HPDE6-E6E7 (cell line): ENCODE measurements around the gene HDAC2.

ENCODE experiments used
- DNase-seq: peaks from one replicate; pipeline ENCODE4 v3.0.0; 2011; ENCODE audit warnings: missing footprints; ENCODE audit errors: extremely low spot score

The HDAC2 gene

DNA sequence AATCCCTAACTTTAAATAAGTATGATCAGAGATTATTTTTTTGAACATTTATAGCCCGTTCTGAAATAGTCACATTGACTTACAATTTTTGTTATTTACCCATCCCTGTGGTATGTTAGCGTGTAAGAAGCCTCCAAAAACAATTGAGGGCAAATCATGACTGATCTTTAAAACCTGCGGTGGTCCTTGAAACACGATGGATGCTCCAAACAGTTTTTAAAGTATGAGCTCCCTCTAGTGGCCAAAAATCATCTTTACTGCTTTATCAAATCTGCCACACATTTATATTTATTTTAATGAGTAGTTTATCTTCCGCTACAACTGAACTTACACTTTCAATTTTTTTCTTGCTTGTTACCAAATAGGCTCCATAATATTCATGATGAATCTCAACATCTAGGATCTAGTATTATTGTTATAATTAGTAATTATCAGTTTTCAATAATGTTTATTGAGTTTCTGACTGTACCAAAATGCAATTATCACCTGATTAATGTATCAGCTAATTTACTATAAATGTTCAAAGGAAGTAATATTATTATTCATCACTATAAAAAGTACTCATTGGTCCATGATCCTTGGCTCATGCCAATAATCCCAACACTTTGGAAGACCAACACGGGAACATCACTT, 61.6 kb downstream of the HDAC2 start:
- DNase-seq, result no peak

DNA sequence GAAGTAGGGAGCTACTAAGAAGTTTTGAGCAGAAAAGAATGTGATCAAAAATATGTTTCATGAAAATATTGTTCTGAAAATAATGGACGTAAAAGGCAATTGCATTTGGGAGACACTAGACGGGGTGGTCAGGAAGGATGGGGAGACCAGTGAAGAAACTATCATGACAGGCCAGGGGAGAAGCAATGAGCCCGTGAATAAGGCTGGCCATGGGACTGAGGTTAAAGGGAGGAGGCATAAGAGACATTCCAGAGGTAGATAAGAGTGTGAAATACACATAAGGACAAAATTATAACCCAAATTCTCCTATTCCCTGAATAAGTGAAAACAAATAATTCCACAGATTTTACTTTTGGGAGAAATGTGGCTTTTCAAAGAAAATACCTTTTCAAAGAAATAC, 62.1 kb downstream of the HDAC2 start:
- no peak for DNase-seq

DNA sequence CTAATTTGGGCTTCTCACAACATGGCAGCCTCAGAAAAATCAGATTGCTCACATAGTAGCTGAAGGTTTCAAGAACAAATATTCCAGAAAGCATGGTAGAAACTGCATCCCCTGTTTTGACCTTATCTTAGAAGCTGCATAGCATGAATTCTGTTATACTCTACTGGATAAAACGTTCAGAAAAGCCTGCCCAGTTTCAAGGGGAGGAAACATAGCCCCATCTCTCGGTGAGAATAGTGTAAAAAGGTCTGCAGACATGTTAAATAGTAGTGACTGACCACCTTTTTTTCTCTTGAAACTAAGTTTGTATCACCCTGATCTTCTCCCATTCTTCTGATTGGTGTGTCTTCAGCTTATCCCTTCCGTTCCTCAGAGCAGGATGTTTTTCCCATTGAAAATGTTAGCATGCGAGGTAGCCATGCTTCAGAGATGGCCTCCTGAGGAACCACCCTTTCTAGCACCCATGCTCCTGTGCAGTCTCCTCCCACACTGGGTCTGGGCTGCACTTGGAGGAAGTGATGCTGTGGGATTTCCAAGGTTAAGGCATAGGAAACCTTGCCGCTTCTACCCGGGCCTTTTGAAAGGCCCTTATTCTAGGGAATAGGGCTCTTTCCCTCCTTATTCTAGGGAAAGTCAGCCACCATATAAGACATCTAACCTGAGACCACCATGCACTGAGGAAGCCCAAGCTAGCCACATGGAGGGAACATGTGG, 63.7 kb downstream of the HDAC2 start:
- no peak for DNase-seq

DNA sequence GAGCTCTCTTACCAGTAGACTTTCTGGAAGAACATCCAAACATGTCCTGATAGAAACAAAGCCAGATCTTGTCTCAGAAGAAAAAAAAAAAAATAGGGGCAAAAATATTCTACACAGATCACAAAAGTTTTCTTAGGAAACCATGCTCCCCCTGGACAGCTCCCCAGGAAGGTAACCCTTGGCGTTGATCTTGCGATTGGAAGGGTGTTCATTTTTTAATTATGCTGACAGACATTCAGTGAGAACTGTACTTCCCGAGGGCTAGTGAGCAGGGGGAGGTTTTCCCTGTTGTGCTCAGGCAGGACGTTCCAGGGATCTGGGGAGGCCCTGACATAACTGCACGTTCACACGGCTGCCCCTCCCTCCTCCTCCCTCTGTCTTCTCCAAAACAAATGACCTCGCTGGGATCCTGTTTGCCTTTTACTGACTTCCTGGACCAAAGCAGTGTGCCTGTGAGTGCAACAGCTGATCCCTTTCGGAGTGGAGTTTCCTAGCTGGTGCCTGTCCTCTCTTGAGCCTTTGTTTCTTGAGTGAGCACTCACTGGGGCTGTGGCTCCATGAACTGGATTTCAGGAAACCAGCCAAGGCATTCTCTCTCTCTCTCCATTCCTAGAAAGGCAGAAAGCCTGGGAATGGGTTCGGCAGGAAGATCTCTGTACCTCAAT, 67.2 kb downstream of the HDAC2 start:
- DNase-seq, result no peak

DNA sequence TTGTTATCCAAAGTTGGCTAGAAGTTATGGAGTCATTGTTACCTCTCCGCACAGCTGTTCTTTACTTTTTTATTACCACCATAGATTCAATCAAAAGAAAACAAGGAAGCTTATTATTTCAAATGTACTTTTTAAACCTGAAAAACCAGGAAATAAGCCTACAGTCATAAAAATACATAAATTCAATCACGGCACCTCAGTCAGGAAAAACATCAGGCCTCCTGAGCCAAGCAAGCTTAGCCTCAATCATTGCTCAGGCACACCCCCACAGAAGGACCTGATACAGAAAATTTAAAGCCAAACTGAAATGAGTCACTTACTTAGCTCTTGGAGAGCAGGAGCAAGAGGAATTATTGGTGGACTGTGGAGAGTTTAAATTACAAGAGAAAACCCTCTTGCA, 69.5 kb downstream of the HDAC2 start:
- no peak for DNase-seq

DNA sequence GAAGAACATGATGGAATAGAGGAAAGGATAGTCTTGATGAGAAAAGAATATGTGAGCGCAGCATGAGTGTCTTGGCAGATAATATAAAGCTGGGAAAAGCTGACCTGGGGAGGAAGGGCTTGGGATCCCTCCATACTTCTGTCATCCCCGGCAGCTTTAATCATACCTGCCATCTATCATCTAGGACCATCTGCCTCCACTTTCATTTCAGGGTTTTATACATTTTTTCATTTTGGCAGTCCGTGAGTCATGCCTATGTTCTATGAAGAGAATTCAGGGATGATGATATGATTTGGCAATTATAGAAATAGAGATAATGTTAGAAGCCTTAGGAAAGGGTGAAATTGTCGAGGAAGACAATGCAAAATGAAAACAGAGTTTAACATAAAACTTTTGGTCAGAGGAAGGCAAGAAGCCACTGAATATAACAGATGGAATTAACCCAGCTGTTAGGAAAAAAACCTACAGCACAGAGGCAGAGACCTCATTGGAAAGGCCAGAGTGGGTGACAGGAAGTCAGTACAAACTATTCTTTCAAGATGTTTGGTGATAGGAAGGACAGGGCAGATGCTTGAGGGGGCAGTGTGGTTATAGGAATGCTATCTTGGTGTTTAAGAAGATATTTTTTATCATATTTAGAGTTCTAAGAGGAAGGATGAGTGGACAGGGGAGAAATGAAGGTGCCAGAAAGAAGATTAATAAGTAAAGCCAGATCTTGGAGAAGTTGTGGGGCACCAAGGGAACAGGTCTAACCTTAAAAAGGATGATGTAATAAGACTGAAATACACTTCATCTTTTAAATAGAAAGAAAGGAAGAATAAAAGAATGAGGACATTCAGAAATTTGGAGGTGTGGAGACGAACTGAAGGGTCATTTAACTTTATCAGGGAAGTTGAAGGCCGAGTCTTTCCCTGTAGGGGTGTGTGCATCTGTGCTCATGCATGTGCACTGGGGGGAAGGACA, 76.0 kb downstream of the HDAC2 start:
- DNase-seq, result no peak

DNA sequence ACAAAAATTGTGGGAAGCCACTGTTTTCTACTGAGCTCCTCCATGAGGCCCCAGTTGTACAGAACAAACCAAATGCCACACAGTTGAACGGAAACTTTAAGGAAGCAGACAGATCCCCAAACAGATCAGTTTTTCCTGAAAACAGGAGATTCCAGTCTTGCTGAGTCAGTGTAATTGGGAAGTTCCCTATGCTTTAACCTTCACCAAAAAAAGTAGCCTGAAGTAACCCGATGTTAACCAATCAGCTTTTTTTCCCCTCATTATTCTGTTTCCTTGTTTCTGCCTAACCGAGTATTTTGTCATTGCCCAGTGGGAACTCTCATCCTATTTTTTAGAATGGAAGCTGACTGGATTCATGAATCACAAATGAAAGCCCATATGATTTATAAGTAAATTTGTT, 77.1 kb downstream of the HDAC2 start:
- DNase-seq, result no peak

DNA sequence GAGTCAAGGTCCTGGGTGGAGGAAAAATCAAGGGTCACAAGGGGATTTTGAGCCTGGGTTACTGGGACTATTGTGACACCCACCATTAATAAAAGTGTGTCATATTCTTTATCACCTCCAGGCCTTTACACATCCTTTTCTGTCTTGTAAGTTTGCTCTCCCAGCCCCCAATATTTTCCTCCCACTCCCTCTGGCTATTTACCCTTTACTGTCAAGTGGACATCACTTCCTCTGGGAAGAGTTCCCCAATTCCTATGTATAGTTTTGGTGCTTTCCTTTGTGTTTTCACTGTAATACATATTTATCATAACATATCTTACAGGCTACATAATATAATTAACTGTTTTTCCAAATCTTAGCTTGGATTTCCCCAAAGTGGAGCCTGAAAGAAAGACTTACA, 77.5 kb downstream of the HDAC2 start:
- no peak for DNase-seq

DNA sequence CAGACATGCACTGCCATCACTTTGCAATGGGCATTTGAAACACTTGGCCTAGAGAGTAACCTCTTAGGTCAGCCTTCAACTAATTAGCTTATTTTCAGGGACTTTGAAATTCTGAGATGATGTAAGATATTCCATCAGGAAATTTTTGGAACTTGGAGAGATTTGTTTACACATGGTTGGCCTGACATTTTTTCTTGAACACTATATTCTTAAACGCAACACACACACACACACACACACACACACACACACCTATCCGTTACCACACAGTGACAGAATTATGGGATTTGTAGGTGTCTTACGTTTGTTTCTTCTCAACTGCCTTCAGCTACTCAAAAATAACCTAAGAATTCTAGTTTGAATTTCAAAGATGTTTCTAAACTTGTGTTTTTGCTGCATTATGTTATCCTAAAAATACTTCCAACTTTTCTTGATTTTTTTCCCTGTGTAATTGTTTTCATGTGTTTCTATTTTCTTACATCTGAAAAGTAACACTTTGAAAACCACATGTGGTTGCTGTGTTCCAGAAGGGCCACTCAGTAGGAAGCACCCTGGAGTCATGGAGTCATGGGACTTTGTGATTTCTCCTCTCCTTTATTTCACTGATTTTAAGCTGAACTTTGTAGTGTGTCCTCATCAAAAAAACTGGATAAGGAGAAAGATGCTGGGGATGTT, 81.9 kb downstream of the HDAC2 start:
- DNase-seq, result no peak

DNA sequence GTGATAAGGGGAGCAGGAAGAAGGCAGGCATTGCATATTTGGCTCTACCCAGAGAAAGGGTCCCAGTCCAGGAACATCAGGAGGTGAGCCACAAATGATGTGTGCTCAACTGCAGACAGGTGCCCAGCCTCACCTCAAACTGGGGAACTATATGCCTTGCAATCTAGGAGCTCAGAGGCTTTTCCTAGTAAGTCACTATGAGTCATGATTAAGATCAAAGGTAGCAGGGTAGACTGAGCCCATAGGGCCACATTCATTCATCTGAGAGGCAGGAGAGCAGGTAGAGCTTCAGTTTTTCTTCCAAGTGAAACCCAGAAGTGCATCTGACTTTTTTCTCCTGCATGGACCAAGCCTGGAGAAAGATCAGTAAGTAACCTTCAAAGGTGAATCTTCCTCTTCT, 82.5 kb downstream of the HDAC2 start:
- DNase-seq, result no peak

DNA sequence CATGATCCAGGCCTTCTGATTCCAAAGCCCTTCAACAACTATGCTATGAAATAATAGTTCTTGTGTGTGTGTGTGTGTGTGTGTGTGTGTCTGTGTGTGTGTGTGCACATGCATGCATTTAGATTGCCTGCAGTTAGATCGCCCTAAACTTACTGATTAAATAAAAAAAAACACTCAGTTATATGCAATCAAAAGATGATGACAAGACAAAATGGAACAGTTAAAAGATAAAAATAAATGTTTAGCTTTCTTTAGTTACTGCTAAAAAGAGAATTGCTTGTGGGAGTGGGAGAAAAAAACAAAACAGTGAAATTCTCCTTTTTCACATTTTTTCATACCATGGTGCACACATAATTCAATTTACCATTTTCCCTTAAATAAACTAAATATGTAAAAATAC, 84.4 kb downstream of the HDAC2 start:
- DNase-seq, result no peak

DNA sequence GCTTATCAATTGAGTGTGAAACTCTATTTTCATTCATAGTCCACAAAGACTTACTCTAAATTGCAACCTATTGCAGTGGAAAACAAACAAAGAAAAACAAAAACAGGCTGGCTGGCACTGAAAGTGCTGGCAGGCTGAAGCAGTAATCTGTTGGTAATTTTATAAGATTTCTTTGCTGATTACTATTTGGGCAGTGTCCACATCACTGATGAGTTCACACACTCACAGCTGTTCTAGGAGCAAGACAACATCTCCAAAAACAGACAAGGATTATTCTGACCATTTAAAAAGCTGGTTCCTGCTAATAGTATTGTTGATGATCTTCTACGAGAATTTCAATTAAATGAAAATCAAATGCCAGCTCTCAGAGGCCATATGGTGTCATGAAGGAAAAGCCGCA, 86.9 kb downstream of the HDAC2 start:
- no peak for DNase-seq
